Endothelial cell (in vitro differentiated cells): ENCODE measurements around the gene RXRB. TPM values are rescaled to one million over a fixed set of nuclear protein-coding genes. Genes with fewer than 3 reads are reported as not detected.

Source experiments
- DNase-seq: peaks from one replicate; pipeline ENCODE4 v3.0.0; 2021; ENCODE audit warnings: low spot score
- H3K27ac Mint-ChIP-seq: one replicate; pipeline ENCODE4 v1.8.0; 2021; ENCODE audit warnings: mixed read lengths, inconsistent platforms; ENCODE audit not compliant: unreplicated experiment
- H3K27me3 Mint-ChIP-seq: one replicate; pipeline ENCODE4 v1.8.0; 2021; ENCODE audit warnings: mild to moderate bottlenecking, moderate library complexity, mixed read lengths, inconsistent platforms; ENCODE audit not compliant: unreplicated experiment
- H3K36me3 Mint-ChIP-seq: one replicate; pipeline ENCODE4 v1.8.0; 2021; ENCODE audit warnings: mild to moderate bottlenecking, low read depth, mixed read lengths, inconsistent platforms; ENCODE audit not compliant: unreplicated experiment
- H3K4me1 Mint-ChIP-seq: one replicate; pipeline ENCODE4 v1.8.0; 2021; ENCODE audit warnings: mild to moderate bottlenecking, mixed read lengths, inconsistent platforms; ENCODE audit not compliant: unreplicated experiment
- H3K4me3 Mint-ChIP-seq: one replicate; pipeline ENCODE4 v1.8.0; 2021; ENCODE audit warnings: mild to moderate bottlenecking, mixed read lengths, inconsistent platforms; ENCODE audit not compliant: unreplicated experiment
- H3K9me3 Mint-ChIP-seq: one replicate; pipeline ENCODE4 v1.8.0; 2021; ENCODE audit warnings: mixed read lengths, inconsistent platforms; ENCODE audit not compliant: unreplicated experiment
- total RNA-seq: library from RNA; stranded (reverse); fragmentation: NEBNext Ultra II Directional; extraction: Animal tissue kit (Norgen Biotek cat#: 25700); gene quantifications from one replicate; pipeline ENCODE4 v1.2.1, GENCODE V29; 2021; ENCODE audit not compliant: unreplicated experiment
- TF ChIP-seq, protein P1 (sequence below): fragments of 200-600 bp; sonication (generic); IDR thresholded peaks from one replicate; pipeline ENCODE4 v1.5.0; 2021; ENCODE audit warnings: antibody characterized with exemption; ENCODE audit not compliant: unreplicated experiment

RXRB gene
- total RNA-seq, 1 donor from 2014 or later, result 35.8 TPM

DNA sequence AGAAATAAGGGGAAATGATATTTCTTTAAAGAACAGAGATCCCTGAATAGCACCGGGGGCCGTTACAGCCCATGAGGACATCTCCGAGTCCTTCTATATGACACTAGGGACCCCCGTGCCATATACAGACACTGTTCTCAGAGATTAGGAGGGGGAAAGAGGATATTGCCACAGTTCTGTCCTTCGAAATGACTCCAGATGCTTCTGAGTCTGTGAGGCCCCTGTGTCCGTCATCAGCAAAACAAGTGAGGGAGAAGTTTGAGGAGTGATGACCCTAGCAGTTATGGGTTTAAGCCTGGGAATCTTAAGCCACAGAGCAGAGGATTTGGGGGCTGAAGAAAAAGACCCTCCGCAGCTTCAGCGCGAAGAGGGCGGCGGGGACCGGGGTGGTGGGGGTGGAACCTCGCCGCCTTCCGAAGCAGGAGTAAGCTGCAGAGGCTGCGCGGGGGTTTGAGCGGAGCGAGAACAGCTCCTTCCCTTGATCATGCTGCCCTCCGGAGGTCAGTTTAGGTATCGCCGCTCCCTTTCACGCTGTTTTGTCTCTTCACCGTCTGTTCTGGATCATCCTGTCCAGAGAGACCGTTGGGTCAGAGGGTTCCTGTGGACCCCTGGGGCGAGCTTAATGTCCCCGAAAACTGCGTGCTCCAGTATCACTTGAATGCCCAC is 47.6 kb upstream of the RXRB start:
- peaks cover 24% of the 10 kb centered on the region for H3K4me1 Mint-ChIP-seq
- H3K9me3 Mint-ChIP-seq, result no peaks in the 10 kb centered on the region
- peak overlapping the region; percentile 86 for H3K4me3 Mint-ChIP-seq
- H3K27me3 Mint-ChIP-seq, result peaks cover 4% of the 10 kb centered on the region
- TF ChIP-seq, protein P1, sequence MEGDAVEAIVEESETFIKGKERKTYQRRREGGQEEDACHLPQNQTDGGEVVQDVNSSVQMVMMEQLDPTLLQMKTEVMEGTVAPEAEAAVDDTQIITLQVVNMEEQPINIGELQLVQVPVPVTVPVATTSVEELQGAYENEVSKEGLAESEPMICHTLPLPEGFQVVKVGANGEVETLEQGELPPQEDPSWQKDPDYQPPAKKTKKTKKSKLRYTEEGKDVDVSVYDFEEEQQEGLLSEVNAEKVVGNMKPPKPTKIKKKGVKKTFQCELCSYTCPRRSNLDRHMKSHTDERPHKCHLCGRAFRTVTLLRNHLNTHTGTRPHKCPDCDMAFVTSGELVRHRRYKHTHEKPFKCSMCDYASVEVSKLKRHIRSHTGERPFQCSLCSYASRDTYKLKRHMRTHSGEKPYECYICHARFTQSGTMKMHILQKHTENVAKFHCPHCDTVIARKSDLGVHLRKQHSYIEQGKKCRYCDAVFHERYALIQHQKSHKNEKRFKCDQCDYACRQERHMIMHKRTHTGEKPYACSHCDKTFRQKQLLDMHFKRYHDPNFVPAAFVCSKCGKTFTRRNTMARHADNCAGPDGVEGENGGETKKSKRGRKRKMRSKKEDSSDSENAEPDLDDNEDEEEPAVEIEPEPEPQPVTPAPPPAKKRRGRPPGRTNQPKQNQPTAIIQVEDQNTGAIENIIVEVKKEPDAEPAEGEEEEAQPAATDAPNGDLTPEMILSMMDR, result peak; percentile 80
- H3K36me3 Mint-ChIP-seq, result peaks cover 13% of the 10 kb centered on the region
- DNase-seq, result peak; percentile 92
- H3K27ac Mint-ChIP-seq, result peak overlapping the region; percentile 57

DNA sequence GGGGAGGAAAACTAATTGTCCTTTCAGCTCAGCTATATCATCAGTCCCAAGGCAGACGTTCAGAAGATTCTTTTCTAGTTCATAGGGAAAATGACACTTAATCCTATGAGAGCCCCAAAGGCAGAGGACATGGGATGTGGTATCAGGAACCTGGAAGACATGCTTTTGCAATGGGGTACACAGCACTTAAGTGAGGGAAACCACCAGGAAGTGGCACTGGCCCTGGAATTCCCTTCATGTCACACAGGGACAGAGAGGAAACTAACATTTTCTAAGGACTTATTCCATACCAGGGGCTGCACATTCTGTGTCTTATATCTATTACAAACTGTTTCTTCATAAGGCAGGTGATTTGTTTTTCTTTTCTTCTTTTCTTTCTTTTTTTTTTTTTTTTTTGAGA is 43.0 kb upstream of the RXRB start:
- Mint-ChIP-seq H3K27ac (no peak overlapping the region), H3K4me3 (no peak overlapping the region), H3K9me3 (no peaks in the 10 kb centered on the region), H3K36me3 (no peaks in the 10 kb centered on the region), H3K4me1 (peaks cover 8% of the 10 kb centered on the region), H3K27me3 (peaks cover 5% of the 10 kb centered on the region)
- TF ChIP-seq, protein P1, result no peak
- no peak for DNase-seq

DNA sequence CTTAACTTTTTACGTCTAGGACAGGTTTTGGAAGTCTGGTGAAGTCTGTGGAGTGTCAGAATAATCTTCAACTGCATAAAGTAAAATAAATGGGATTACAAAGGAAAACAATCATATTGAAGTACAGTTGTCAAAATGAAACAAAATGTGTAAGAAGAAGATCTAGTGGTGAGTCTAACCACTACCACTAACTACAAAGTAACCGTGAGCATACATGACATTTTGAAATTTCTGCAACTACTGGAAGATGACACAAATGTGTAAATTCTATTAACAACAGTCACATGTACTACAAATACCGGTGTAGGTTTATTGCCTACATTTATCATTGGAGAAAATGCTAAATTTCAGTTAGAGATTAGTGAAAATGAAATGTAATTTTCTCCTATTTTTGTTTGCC is 41.5 kb upstream of the RXRB start:
- Mint-ChIP-seq H3K27ac (no peak overlapping the region), H3K9me3 (no peaks in the 10 kb centered on the region), H3K4me1 (peaks cover 4% of the 10 kb centered on the region), H3K4me3 (no peak overlapping the region), H3K27me3 (peaks cover 5% of the 10 kb centered on the region), H3K36me3 (no peaks in the 10 kb centered on the region)
- TF ChIP-seq, protein P1, result no peak
- DNase-seq, result no peak

DNA sequence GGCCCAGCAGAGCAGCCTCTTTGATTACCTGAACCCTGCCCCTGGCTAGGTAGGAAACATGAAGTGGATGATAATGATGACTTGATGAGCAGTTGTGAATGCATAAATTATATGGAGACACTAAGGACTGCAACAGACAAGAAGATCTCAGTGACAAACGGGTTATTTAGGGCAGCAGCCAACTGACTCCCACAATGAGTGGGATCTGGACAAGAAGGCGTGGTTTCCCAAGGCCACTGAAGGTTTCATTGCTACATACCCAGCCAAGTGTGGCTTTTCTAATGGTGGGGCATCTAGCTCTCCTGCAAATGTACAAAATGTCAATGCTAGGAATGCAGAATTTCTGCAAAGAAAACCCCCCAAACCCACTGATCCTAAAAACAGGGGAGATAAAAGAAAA is 37.3 kb upstream of the RXRB start:
- Mint-ChIP-seq H3K27me3 (peaks cover 8% of the 10 kb centered on the region), H3K4me1 (peaks cover 4% of the 10 kb centered on the region)
- DNase-seq, result no peak

DNA sequence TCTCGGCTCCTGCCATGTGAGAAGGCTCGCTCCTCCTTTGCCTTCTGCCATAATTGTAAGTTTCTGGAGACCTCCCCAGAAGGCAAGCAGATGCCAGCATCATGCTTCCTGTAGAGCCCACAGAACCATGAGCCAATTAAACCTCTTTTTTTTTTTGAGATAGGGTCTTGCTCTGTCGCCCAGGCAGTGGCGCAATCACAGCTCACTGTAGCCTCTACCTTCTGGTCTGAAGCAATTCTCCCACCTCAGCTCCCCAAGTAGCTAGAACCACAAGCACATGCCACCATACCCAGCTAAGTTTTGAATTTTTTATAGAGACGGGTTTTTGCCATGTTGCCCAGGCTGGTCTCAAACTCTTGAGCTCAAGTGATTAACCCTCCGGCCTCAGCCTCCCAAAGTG is 36.4 kb upstream of the RXRB start:
- Mint-ChIP-seq H3K4me1 (peaks cover 4% of the 10 kb centered on the region), H3K36me3 (no peaks in the 10 kb centered on the region), H3K27me3 (peaks cover 8% of the 10 kb centered on the region), H3K9me3 (no peaks in the 10 kb centered on the region), H3K27ac (no peak overlapping the region), H3K4me3 (no peak overlapping the region)
- DNase-seq, result no peak
- TF ChIP-seq, protein P1, result no peak

More for the DNA sequence above, 37.3 kb upstream of the RXRB start:
- H3K36me3 Mint-ChIP-seq, result no peaks in the 10 kb centered on the region
- no peak overlapping the region for H3K4me3 Mint-ChIP-seq
- H3K9me3 Mint-ChIP-seq, result no peaks in the 10 kb centered on the region
- TF ChIP-seq, protein P1, result no peak
- H3K27ac Mint-ChIP-seq, result no peak overlapping the region
